H4 (cell line): ENCODE data around the gene MAPK1. TPM values are rescaled to one million over a fixed set of nuclear protein-coding genes. Genes with fewer than 3 reads are reported as not detected.
"Not testable (repeated sequence)": the region's sequence is repeated elsewhere in the genome, so short reads cannot be mapped to it uniquely, and the experiment has no call there.

Source experiments
- DNase-seq: peaks from one replicate; pipeline ENCODE4 v3.0.0-alpha.2; 2015; ENCODE audit warnings: low spot score
- total RNA-seq: library from RNA; depleted of rRNA; stranded (reverse); fragments of >200 nt; shearing (Covaris generic); gene quantifications from 2 replicates; pipeline ENCODE4 v1.2.3, GENCODE V29; 2014

The MAPK1 gene
- total RNA-seq, 1 experiment from 2014 or later: 22.1 TPM

- no peak for DNase-seq
These were observed 139.7 kb downstream of the MAPK1 start for GRCh38 chr22:21727768-21728167.

DNA sequence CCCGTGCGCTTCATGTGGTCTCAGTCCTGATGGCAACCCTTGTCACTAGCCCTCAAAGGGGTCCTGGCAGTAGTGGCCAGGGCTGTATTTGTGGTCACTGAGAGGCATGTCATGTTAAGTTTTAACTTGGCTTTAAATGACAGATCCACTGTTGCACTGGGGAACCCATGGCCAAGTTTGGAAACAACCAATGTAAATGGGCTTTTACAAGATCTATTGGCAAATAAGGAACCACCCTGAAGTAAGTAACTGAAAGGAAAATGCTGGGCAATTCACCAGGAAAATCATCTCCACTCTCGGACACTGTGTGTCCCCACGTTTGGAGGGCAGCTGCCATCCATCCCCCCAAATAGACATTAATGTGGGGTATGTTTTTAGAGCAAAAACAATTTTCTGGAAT lies 140.3 kb downstream of the MAPK1 start:
- DNase-seq: no peak

DNA sequence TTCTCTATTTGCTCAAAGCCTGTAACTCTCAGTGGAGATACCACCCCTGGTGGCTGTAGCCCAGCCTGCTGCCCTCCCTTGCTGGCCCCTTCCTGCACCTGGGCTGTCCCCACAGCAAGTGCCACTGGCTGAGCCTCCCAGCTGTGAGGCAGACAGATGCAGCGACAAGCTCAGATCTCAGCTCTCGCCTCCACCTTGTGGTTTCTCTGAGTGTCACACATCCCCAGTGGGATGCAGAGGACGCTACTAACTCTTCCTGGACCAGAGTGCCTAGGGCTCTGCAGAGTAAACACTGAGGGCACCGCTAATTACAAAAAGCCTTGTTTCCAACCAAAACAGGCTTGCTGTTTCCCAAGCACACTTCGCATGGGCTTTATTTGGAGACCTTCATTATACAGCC lies 140.8 kb downstream of the MAPK1 start:
- DNase-seq: no peak

DNA sequence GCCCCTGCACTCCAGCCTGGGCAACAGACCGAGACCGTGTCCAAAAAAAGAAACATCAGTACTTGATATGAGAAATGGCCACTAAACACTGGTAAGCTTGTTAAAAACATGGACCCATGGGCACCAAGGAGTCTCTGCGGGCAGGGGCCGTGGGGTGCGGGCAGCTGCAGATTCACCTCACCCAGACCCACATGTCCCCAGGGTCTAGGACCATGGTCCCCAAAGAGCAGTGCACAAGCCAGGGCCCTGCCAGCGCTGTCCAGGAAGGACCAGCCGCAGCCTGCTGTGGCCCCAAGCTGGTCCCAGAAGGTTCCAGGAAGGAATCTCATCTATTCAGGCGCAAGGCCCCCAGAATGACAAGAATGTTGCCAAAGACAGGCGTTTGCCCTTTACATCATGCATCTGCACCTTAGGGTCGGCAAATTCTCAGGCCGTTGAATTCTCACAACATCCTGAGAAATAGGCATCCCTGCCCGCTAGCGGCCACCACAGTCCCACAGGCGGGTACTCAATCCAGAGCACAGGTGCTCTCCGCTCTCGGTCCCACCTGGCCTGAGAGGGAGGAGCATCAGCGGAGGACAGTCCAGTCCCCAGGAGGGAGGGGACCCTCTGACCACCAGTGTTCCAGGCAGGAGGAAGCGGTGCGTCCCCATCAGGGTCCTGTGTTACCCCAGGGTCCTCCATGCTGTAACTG lies 141.3 kb downstream of the MAPK1 start:
- no peak for DNase-seq

GRCh38 chr22:21724496-21724895 lies 142.9 kb downstream of the MAPK1 start:
- DNase-seq: not testable (repeated sequence)

DNA sequence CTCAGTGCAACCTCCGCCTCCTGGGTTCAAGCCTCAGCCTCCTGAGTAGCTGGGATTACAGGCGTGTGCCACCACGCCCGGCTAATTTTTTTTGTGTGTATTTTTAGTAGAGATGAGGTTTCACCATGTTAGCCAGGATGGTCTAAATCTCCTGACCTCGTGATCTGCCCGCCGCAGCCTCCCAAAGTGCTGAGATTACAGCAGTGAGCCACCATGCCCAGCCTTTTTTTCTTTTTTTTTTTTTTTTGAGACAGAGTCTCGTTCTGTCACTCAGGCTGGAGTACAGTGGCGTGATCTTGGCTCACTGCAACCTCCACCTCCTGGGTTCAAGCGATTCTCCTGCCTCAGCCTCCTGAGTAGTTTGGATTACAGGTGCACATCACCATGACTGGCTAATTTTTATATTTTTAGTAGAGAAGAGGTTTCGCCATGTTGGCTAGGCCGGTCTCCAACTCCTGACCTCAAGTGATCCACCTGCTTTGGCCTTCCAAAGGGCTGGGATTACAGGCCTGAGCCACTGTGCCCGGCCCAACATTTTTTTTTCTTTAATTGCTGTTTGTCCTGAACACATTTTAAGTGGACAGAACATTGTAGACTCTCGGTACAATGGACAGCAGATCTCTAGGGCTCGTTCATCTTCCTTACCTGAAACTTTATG lies 146.1 kb downstream of the MAPK1 start:
- not testable (repeated sequence) for DNase-seq

DNA sequence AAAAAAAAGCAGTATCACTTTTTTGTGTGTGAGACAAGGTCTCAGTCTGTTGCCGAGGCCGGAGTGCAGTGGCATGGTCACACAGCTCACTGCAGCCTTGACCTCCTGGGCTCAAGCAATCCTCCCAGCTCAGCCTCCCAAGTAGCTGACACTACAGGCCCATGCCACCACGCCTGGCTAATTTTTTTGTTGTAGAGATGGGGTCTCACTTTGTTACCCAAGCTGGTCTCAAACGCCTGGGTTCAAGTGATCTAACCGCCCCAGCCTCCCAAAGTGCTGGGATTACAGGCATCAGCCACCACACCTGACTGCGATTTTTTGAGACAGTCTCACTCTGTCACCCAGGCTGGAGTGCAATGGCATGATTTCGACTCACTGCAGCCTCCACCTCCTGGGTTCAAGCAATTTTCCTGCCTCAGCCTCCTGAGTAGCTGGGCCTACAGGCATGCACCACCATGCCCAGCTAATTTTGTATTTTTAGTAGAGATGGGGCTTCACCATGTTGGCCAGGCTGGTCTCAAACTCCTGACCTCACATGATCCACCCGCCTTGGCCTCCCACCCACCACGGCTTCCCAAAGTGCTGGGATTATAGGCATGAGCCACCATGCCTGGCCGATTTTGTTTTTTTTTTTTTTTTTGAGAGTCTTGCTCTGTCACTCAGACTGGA lies 147.1 kb downstream of the MAPK1 start:
- not testable (repeated sequence) for DNase-seq

DNA sequence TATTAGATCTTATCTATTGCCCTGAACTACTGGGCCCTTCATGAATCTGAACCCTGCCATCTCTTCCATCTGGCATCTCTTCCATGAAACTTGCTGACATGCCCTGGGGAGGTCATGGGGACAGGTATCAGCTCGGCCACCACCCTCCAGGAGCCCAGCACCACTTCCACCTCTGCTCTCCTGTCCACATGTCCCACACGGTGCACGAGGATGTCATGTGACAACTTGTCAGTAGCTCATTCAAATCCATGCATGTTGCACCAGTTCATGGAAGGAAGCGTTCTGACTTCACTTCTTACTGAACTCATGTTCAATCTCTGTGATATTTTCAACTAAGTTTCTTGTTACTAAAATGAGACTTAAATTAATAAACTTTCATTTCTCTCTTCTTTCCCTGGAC lies 148.4 kb downstream of the MAPK1 start:
- DNase-seq: no peak

DNA sequence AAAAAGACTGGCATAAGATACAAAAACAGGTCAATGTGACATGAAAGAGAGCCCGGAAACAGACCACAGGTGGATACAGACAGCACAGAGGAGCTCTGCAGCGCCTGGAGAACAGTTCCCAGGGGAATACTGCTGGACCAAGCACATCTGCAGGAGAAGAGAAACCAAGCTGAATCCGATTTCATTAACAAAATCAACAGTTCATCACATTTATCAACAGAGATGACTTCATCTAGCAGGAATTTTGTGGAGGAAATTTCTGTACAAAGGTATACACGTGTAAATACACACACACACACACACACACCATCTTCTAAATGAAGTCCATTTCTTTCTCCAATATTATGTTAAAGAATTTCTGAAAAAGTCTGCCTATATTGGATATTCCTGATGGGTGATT lies 148.9 kb downstream of the MAPK1 start:
- no peak for DNase-seq

- not testable (repeated sequence) for DNase-seq
These were observed 150.9 kb downstream of the MAPK1 start for GRCh38 chr22:21716395-21717122.

DNA sequence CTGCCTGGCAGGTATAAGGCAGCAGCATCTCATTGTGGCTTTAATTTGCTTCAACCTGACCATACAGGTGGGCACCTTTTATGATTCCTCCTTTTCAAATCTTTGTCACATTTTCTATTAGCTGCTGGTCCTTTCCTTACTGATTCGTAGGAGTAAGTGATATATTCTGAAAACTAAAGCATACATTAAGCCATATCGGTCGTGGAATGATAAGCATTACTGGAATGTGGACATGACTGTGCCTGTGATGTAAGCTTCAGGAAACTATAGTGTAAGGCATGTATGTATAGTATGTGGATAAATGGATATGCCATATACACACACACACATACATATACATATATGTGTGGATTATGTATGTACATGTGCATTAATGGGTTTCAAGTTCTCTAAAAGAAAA lies 152.7 kb downstream of the MAPK1 start:
- DNase-seq: no peak

GRCh38 chr22:21714059-21714770 lies 153.2 kb downstream of the MAPK1 start:
- no peak for DNase-seq

GRCh38 chr22:21713428-21714058 lies 153.9 kb downstream of the MAPK1 start:
- DNase-seq: no peak

GRCh38 chr22:21712751-21713427 lies 154.6 kb downstream of the MAPK1 start:
- peak; percentile 76 for DNase-seq

DNA sequence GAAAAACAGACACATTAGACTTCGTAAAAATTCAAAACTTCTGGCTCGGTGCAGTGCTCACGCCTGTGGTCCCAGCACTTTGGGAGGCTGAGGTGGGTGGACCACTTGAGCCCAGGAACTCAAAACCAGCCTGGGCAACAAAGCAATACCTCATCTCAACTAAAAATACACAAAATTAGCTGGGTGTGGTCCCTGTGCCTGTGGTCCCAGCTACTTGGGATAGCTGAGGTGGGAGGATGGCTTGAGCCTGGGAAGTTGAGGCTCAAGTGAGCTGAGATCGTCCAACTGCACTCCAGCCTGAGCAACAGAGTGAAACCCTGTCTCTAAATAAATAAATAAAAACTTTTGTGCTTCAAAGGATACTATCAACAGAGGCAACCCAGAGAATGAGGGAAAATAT lies 155.6 kb downstream of the MAPK1 start:
- DNase-seq: no peak

DNA sequence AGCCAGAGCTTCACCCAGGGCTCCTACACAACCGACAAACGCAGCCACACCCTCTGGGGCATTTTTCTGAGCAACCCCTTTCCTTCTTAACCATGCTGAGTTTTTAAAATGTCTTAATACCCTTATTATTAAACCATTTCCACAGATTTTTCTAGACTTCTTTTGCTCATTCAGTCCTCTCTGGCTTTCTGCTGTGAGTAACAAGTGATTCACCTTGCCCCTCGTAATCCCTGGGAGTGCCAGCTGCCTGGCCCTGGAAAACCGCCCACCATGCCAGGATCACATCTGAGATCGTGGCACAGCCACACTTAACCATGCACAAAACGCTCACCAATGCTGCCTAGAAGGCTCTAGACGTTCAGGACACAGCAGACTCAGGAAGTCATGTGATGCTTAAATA lies 157.3 kb downstream of the MAPK1 start:
- no peak for DNase-seq

GRCh38 chr22:21709688-21710087 lies 157.8 kb downstream of the MAPK1 start:
- no peak for DNase-seq

DNA sequence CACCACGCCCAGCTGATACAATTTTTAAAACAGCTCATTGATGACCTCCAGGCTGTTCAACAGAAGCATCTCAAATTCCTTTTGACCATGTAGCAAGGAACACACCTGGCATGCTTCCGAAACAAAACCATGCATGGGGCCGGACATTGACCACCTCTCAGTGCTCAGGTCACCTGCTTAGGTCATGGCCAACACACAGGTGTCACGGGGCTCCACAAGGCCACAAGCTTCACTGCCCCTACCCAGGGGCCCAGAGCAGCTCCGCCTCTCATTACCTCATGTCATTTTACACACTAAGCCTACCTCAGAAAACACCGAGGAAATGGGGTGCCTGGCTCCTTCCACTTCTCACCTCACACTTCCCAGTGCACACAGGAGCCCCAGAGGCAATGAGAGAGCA lies 158.5 kb downstream of the MAPK1 start:
- DNase-seq: no peak

- no peak for DNase-seq
These were observed 159.8 kb downstream of the MAPK1 start for GRCh38 chr22:21707677-21708076.
